Hematopoietic multipotent progenitor cell treated with erythropoietin and hydrocortisone succinate and interleukin-3 and kit ligand, for 15 days (in vitro differentiated cells): ENCODE results near the gene TAC4.

Source experiments
- DNase-seq: peaks from one replicate; pipeline ENCODE4 v3.0.0-alpha.2; 2015; ENCODE audit warnings: low spot score

The TAC4 gene, protein sequence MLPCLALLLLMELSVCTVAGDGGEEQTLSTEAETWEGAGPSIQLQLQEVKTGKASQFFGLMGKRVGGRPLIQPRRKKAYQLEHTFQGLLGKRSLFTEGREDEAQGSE

DNA sequence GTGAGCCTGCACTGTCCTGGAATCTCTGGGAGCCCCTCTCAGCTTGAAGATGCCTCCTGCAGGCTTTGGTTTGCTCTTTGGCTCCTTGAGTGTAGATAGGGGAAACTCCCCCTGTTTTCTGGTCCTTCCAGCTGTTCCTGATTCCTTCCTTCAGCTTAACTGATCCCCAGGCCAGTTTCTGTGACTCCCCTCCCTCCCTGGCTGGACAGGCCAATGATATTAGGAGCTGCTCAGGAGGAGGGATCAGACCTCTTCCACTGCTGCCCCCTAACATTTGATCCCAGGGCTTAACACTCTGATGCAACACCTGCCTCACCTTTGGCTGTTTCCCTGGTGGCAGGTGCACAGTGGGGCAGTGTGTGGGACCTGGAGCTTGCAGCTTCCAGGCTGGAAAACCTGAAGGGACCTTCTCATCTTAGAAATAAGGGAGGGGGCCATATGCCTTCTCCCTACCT is at the start of gene TAC4:
Gene TAC4, minus strand, starts transcription at position 51 of the 455 bp plus-strand sequence. CDS start 52 bp downstream, outside the sequence.
- no peak for DNase-seq

DNA sequence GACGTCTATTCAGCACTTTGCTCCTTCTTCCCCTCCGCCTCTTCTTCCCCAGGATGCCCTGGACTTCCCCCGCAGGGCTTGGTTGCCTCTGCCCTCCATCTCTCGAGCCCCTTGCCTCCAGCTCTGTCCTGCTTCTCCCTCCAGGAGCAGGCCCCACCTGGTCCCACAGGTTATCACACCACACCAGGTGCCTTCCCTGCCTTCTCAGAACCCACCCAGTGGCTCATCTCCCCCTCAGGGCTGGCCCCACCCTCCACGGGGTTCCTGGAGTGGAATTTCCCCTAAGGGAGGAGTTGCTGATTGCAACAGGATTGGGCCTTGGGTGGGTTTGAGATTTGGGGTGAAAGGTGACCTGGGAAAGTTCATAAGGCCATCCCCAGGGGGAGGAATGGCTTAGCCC is 49.0 kb upstream of the TAC4 start:
- DNase-seq: no peak

DNA sequence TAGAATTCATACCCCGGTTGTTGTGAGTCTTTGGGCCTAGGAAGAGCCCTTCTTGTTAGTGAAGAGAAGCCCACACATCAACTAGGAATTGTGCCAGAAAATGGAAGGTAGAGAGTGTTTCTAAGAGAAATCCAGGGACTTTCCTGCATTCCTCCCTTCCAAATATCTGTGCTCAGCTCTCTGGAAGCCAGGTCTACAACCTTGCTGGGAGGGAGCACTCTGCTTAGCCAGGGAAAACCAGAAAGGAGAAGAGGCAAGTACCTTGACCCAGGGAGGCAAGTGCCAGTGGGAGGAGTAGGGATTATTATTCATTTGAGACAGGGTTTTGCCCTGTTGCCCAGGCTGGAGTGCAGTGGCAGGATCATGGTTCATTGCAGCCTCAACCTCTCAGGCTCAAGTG is 48.4 kb upstream of the TAC4 start:
- DNase-seq: no peak

DNA sequence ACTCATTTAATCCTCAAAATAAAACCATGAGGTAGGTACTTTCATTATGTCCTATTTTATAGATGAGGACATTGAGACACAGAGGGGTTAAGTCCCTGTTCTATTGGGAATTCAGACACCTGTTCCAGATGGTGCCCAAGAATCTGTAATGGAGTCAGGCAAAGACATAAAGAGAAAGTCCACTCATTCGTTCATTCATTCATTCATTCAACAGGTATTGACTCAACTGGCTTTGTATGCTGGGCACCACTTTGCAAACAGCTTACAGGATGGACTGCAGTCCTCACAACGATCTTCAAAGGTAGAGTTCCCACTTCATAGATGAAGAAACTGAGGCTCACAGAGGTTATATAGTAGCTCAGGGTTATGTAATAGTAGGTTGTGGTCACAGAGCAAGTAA is 47.9 kb upstream of the TAC4 start:
- no peak for DNase-seq

DNA sequence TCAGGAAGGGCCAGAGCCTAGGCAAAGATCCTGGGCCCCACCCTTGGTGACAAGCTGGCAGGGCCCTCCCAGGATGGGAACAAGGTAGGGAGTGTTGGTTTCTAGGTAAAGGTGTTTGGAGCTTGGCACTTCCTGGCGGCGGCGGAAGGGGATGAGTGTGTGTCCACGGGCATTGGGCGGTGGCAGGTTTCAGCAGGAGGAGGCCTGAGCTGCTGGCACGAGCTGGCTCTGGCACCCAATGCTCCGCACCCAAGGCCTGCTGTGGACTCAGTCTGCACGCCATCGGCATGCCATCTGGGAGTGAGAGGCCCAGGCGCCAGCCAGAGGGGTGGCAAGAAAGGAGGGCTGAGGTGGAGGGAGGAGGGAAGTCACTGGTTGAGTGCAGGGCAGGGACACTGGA is 46.9 kb upstream of the TAC4 start:
- no peak for DNase-seq

DNA sequence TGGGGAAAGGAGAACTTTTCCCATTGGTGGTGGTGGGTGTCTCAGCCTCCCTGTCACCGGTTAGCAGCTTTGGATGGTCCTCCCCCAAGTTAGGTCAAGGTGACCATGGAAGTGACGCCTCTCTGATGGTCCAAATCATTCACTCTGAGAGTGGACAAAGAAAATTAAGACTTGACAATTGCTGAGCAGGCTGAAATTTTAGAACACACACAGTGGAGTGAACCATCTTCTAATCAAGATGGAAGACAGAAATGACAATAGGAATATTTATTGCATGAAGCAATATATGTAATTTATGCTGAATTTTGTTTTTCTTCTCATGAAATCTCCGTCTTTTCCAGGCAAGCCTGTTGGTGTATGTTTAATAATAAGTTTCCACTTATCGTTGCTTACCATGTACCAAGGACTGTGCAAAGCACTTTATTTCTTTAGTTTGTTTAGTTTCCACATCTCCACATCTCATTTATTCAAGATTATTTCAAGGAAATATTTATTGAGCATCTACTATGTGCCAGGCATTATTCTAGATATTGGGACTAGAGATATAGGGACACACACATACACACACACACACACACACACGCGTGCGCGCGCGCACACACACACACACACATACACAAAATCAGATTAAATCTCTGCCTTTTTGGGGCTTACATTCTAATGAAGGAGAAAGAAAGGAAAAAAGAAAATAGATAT is 44.0 kb upstream of the TAC4 start:
- DNase-seq: no peak

DNA sequence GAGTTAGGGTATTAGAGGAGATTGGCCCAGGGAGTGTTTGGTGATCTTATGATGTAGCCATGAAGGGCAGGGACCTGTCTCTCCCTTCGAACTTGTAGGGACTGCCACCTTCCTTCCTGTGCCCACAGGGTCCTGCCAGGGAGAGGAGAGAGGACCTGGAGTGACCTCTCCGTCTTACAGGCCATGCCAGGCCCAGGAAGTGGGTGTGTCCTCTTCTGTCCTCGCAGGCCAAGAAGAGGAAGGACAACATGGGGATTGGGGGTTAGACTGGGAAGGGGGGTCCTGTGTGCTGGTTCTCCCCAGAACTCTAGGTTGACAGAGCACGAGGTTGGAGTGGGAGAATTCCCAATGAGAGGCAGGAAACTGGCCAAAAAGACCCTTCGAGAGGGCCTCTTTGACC is 43.4 kb upstream of the TAC4 start:
- DNase-seq: no peak

DNA sequence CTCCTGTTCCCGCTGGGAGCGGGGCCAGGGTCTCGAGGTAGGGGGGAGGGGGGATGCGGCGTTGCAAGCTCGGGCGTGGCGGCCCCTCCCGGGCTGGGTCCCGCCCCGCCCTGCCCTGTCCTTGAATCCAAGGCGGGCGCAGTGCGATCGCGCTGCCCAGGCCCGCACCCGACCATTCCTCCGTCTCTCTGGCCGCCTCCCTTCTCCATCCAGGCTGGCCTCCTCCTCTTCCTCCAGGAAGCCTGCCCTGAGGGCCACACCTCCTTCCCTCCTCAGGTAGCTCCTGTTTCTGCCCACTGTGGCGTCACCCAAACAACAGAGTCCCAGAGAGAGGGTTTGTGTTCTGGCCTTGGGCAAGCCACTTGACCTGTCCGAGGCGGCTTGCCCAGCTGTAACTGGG is 43.0 kb upstream of the TAC4 start:
- no peak for DNase-seq

DNA sequence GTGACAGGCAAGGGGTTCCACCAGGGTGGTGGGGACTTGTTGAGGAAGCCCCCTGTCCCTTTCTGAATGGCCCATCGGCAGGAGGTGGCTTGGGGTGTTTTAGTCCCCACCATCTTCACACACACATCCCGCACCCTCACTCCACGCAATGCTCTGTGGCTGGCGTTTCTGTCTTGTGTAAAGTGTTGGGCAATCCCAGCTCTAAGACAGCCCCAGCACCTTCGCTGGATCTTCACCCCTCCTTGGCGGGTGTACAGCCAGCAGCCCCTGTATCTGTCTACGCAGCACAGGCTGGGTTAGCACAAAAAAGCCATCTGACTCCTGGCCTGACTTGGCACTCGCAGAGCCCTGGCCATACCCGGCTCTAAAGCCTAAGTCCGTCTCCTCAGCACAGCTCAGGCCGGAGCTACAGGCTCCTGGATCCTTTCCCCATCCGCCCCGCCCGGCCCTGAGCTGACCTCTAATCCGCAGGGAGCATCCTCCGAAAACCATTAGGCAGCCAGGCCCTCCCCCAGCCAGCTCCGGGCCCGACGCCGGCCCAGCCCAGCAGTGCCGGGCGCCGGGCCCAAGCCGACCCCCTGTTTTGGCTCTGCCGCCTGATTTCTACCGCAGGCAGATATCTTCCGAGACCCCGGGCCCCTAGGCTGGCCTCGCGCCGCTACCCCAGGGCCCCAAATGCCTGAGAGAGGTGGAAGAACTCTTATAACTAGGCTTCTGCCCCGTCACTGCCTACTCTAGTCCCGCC is 42.4 kb upstream of the TAC4 start:
- no peak for DNase-seq

DNA sequence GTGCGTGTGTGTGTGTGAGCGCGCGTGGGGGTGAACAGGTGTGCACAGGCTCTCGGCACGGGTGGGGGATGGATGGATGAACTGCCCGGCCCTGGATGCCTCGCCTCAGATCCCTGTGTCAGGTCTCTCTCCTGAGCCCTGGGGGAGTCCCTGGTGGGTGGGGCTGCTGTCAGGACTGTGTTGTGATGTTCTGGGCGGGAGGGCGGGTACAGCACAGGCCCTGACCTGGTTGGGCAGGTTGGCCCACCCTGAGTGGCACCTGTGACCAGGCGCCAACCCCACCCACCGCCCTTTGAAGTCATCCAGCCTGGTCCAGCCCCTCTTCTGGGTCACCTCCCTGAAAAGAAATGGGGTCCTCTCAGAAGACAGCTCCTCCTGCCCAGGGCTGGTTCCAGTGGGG is 41.6 kb upstream of the TAC4 start:
- DNase-seq: no peak

DNA sequence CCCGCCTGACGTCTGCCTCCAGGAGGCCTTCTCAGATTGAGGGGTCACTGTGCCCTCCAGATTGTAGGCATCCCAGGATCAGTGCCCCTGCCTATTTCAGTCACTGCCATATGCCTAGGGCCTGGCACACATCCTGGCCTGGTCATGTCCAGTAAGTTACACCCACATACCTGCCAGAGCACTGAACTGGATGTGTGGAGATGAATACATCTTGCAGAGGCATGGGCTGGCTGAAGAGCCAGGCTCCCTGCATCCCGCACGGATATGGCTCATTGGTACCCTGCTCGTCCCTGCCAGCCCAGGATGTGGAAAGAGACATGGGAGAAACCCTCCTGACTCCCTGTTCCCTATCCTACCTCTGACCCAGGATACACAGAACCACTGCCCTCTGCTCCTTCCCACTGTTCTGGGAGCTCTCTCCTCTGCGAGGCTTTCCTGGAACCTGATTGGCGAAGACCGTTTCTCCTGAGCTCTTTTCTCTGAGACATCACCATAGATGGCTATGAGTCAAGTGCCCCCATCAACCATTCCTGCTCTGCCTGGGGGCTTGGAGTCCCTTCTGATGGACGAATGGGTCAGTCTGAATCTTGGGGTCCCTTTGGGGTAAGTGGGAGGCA is 40.0 kb upstream of the TAC4 start:
- no peak for DNase-seq

DNA sequence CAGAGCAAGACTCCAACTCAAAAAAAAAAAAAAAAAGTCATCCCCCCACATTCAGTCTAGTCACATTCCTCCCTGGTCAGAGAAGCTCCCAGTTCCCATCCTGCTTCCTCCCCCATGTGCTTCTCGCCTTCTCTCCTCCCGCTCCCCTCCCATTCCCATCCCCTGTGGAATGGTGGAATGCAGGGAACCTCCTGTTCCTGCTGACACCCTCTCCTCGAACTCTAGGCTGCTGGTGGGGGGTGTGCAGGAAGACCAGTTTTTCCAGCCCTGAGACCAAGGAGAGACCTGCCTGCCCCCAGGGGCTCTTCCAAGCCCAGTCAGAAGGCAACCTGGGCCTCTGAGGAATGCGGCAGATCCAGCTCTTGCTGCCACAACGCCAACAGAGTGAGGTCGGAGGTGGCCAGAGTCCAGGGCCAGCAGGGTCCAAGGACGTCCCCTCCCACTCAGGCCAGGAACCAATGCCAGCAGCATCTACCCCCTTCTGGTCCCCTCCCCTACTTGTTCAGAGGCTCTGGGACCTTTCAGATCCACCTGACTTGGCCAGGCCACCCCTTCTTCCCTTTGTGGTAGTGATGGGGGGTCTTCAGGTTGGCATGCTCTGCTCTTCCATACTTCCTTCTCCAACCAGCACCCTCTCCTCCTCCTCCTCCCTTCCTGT is 39.3 kb upstream of the TAC4 start:
- no peak for DNase-seq

DNA sequence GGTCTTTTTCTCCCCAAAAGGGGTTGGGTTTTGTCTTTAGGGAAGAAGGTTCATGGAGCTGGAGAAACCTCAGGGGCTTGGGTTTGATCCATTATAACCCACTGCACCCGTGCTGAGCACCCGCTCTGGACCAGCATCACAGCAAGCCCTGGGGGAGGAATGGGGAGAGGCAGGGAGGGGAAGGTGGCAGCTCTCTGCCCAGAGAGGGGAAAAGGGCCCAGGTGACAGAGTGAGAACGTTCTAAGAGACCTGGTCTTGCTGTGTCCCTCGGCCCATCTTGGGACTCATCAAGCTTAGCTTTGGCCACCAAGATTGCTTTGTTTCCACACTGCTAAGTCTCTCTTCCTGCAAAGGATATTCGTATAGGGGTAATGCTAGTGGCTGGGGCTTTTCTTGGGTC is 38.2 kb upstream of the TAC4 start:
- no peak for DNase-seq

DNA sequence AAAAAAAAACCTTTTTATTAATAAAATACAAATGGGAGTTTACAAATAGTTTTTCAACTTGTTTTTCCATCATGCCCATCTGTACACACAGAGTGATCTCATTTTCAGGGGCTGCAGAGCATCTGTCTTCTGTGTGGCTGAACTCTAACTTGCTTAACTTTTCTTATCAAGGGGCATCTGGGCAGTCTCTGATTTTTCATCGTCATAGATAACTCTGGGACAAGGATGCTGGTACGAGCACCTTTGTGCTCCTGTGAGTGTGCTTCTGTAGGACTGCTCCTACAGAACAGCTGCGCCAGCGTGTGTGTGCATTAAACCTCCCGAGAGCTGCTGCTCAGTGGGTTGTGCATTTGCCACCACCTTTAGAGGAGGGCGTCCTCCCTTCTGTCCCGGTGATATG is 34.6 kb upstream of the TAC4 start:
- no peak for DNase-seq

DNA sequence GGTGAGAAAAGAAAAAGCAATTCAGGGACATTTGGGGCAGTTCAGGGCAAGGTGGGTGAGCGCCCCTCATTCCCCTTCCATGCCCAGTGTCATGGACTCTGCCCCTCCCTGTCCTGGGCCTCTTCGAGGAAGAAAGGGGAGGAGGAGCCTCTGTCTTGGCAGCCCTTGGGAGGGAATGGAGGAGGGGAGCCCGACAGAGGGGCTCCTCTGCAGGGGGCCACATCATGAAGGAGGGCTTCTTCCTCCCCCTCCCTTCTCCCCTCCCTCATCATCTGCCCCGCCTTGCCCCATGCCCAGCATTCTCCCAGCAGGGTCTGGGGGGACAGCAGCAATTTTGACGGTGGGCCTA is 33.2 kb upstream of the TAC4 start:
- DNase-seq: no peak

DNA sequence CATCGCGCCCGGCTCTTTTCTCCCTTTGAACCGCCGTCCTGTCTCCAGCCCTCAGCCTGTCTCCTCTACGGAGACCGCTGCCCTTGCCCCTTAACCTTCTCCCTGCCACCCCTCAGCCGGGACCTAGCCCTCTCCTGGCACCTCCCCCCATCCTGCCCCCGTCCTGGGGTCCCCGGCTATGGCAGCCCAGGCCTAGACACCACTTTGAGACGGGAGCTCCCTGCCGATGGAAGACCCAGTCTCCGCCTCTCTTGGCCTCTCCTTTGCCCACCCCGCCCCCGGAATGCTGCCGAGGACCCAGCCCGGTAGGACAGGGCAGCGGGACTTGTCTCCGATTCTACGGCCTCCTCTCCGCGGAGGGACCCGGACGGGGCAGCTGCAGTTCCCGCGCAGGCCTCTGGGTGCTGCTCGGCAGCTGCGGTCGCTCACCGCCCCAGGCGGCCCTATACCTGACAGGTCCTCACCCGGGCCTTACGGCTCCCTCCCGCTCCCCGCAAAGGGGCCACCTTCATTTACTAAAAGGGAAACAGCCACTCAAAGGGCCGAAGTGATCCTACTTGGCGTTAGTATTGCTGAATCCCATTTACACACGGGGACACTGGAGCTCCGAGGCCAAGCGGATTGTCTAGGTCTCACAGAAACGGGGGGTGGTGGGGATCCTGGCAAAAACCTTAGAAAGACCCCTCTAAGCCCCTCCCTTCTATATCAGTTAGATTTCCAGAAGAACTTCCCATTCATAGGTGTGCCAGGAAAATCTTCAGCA is 32.6 kb upstream of the TAC4 start:
- peak; percentile 45 for DNase-seq

DNA sequence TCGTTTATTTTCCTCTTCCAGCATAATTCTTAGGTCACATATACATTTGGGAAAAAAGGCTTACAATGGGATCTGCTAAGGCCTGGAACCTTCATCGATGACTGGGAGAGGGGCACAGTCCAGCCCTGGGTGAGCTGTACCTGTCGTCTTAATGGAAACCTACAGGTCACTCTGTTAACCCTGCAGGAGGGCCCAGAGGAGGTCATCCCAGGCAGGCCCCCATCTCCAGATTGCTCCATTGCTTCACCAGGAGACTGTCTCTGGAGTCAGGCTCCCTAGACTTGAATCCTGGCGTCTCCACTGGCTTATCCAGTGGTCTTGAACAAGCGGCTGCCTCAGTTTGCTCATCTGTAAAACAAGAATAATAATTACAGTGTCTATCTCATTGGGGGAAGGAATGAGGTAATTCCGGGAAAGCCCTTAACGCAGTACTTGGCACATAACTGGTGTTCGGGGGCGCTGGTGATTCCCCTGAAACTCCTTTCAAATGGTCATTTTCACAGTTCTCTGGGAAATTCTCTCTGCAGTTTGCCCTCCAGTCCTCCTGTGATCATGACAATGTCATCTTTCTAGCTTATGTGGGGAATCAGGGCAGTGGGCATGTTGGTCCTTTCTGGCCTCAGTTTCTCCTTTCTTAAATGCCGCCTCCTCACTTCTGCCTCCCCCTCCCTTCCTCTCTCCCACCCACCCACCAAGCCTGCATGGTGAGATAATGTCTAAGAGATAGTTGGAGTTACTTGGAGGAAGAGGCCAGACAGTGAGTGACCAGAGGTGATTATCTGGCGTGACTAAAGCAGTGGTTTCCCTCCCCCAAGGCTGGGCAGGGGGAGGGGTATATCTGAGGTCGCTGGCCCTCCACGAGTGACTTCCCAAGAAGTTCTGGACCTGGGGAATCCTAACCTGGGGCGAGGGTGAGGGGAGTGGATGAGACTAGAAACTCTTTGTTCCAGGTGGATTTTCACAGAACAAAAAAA is 31.3 kb upstream of the TAC4 start:
- DNase-seq: no peak

DNA sequence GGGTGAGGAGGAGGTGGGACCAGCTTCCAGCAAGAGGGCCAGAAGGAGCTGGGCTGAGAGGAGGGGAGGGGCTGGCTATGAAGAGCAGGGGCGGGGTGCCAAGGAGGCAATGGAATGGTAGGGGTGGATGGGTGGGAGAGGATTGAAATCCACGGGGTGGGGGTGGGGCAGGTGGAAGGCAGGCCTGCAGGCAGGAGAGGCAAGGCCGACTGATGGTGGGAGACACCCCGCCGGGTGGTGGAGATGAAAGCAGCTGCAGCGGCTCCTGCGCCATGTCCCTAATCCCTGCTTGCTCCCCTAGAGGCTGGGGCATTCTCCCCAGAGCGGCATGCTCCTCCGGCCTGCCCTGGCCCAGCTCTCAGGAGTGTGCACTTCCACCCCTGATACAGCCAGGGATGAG is 27.8 kb upstream of the TAC4 start:
- no peak for DNase-seq

DNA sequence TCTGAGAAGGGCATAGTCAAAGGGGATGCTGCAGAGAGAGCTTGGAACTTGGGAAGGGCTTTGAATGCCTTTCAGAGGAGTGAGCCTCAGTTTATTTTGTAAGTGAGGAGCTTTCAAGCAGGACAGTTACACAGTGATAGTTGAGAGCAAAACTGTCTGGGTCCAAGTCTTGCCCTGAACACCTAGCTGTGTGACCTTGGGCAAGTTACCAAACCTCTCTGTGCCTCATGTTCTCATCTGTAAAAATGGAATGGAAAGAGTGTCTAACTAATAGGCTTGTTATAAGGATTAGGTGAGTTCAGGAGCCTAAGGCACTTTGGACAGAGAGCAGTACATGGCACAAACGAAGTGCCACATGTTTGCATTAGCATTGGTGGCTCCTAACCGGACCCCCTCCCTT is 27.0 kb upstream of the TAC4 start:
- DNase-seq: no peak

DNA sequence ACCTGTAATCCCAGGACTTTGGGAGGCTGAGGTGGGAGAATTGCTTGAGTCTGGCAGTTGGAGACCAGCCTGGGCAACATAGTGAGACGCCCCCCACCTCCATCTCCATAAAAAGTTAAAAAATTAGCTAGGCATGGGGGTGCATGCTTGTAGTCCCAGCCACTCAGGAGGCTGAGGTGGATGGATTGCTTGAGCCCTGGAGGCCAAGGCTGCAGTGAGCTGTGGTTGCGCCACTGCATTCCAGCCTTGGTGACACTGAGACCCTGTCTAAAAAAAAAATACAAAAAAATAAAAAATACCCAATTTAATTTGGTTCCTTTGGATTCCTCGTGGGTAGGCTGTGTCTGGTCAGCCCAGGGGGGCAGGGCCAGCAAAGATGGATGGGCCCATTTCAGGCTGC is 26.1 kb upstream of the TAC4 start:
- DNase-seq: no peak

DNA sequence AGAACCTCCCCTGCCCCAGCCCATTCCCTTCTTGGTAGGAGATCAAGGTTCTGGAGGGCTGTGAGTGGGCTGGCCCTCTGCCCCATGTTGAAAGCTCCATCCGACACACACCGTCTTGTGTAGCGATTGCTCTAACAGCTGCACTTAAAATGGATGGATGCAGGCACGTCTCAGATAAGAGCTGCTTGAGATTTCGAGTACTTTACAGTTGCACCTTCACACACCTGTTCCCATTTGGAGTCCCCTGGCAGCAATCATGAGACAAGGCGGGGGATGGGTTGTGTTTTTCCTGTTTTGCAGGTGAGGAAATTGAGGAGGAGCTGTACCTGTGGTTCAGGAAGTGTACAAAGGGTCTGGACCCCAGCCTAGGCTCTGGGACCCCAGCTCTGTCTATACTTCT is 25.6 kb upstream of the TAC4 start:
- no peak for DNase-seq
